Measurements from ENCODE around the gene COG2. TPM values are rescaled to one million over a fixed set of nuclear protein-coding genes. Genes with fewer than 3 reads are reported as not detected.

Gene COG2
- total RNA-seq, 1 donor from 2014 or later, result 40.2 TPM

- Histone ChIP-seq H3K4me3 (ENCODE audit: low read length in 3 of 3) (peak overlapping the region in 1 of 3 donors; percentile 17), H3K9ac (ENCODE audit: low read depth in 1 of 3, low read length in 3 of 3) (peak overlapping the region in 1 of 3 donors; percentile 25), H3K36me3 (ENCODE audit: control insufficient read depth in 3 of 3, insufficient read depth in 3 of 3, low read length in 3 of 3) (peaks cover 14 to 33% (median 16%) of the 10 kb centered on the region in 3 donors), H3K27ac (ENCODE audit: low read depth, low read length) (no peak overlapping the region), H3K4me1 (ENCODE audit: control insufficient read depth in 3 of 3, insufficient read depth in 3 of 3, low read length in 3 of 3) (peaks cover 19 to 56% (median 29%) of the 10 kb centered on the region in 3 donors), H3K9me3 (ENCODE audit: control insufficient read depth in 3 of 3, low read length in 3 of 3) (no peaks in the 10 kb centered on the region), H3K27me3 (ENCODE audit: control insufficient read depth in 3 of 3, insufficient read depth in 3 of 3, low read length in 3 of 3) (no peaks in the 10 kb centered on the region)
Measured at GRCh38 chr1:230708631-230709580, 66.6 kb downstream of the COG2 start.

- Histone ChIP-seq H3K27ac (ENCODE audit: low read depth, low read length) (no peak overlapping the region), H3K4me1 (ENCODE audit: control insufficient read depth in 3 of 3, insufficient read depth in 3 of 3, low read length in 3 of 3) (peaks cover 27 to 66% (median 38%) of the 10 kb centered on the region in 3 donors), H3K9ac (ENCODE audit: low read depth in 1 of 3, low read length in 3 of 3) (no peak overlapping the region)
Measured at GRCh38 chr1:230709619-230710542, 67.6 kb downstream of the COG2 start.

GRCh38 chr1:230710543-230710904 lies 68.2 kb downstream of the COG2 start:
- no peak overlapping the region for H3K27ac ChIP-seq (ENCODE audit: low read depth, low read length)

More at GRCh38 chr1:230709619-230710542, 67.6 kb downstream of the COG2 start:
- no peak overlapping the region for H3K4me3 ChIP-seq (ENCODE audit: low read length in 3 of 3)
- H3K9me3 ChIP-seq (ENCODE audit: control insufficient read depth in 3 of 3, low read length in 3 of 3), result no peaks in the 10 kb centered on the region
- peaks cover 10 to 24% (median 12%) of the 10 kb centered on the region in 3 donors for H3K36me3 ChIP-seq (ENCODE audit: control insufficient read depth in 3 of 3, insufficient read depth in 3 of 3, low read length in 3 of 3)
- no peaks in the 10 kb centered on the region for H3K27me3 ChIP-seq (ENCODE audit: control insufficient read depth in 3 of 3, insufficient read depth in 3 of 3, low read length in 3 of 3)

GRCh38 chr1:230711245-230711644 lies 69.0 kb downstream of the COG2 start:
- Histone ChIP-seq H3K4me1 (ENCODE audit: control insufficient read depth in 3 of 3, insufficient read depth in 3 of 3, low read length in 3 of 3) (peaks cover 27 to 67% (median 38%) of the 10 kb centered on the region in 3 donors), H3K36me3 (ENCODE audit: control insufficient read depth in 3 of 3, insufficient read depth in 3 of 3, low read length in 3 of 3) (peaks cover 7 to 14% (median 9%) of the 10 kb centered on the region in 3 donors), H3K4me3 (ENCODE audit: low read length in 3 of 3) (no peak overlapping the region), H3K27me3 (ENCODE audit: control insufficient read depth in 3 of 3, insufficient read depth in 3 of 3, low read length in 3 of 3) (no peaks in the 10 kb centered on the region), H3K27ac (ENCODE audit: low read depth, low read length) (no peak overlapping the region), H3K9me3 (ENCODE audit: control insufficient read depth in 3 of 3, low read length in 3 of 3) (no peaks in the 10 kb centered on the region), H3K9ac (ENCODE audit: low read depth in 1 of 3, low read length in 3 of 3) (no peak overlapping the region)

More at GRCh38 chr1:230710543-230710904, 68.2 kb downstream of the COG2 start:
- H3K9me3 ChIP-seq (ENCODE audit: control insufficient read depth in 3 of 3, low read length in 3 of 3), result no peaks in the 10 kb centered on the region
- H3K4me1 ChIP-seq (ENCODE audit: control insufficient read depth in 3 of 3, insufficient read depth in 3 of 3, low read length in 3 of 3), result peaks cover 27 to 67% (median 38%) of the 10 kb centered on the region in 3 donors
- peaks cover 7 to 19% (median 9%) of the 10 kb centered on the region in 3 donors for H3K36me3 ChIP-seq (ENCODE audit: control insufficient read depth in 3 of 3, insufficient read depth in 3 of 3, low read length in 3 of 3)
- no peak overlapping the region for H3K9ac ChIP-seq (ENCODE audit: low read depth in 1 of 3, low read length in 3 of 3)
- no peaks in the 10 kb centered on the region for H3K27me3 ChIP-seq (ENCODE audit: control insufficient read depth in 3 of 3, insufficient read depth in 3 of 3, low read length in 3 of 3)
- H3K4me3 ChIP-seq (ENCODE audit: low read length in 3 of 3), result no peak overlapping the region

- peak overlapping the region in 1 of 3 donors; percentile 86 for H3K4me3 ChIP-seq (ENCODE audit: low read length in 3 of 3)
- H3K36me3 ChIP-seq (ENCODE audit: control insufficient read depth in 3 of 3, insufficient read depth in 3 of 3, low read length in 3 of 3), result peaks cover 3 to 9% (median 7%) of the 10 kb centered on the region in 3 donors
- H3K9ac ChIP-seq (ENCODE audit: low read depth in 1 of 3, low read length in 3 of 3), result peak overlapping the region in 1 of 3 donors; percentile 44
- H3K27ac ChIP-seq (ENCODE audit: low read depth, low read length), result no peak overlapping the region
- no peaks in the 10 kb centered on the region for H3K9me3 ChIP-seq (ENCODE audit: control insufficient read depth in 3 of 3, low read length in 3 of 3)
- H3K27me3 ChIP-seq (ENCODE audit: control insufficient read depth in 3 of 3, insufficient read depth in 3 of 3, low read length in 3 of 3), result no peaks in the 10 kb centered on the region
- H3K4me1 ChIP-seq (ENCODE audit: control insufficient read depth in 3 of 3, insufficient read depth in 3 of 3, low read length in 3 of 3), result peaks cover 27 to 64% (median 38%) of the 10 kb centered on the region in 3 donors
Measured at GRCh38 chr1:230712470-230712942, 70.2 kb downstream of the COG2 start.

GRCh38 chr1:230713138-230713537 lies 70.9 kb downstream of the COG2 start:
- Histone ChIP-seq H3K9ac (ENCODE audit: low read depth in 1 of 3, low read length in 3 of 3) (peak overlapping the region; percentile 79 to 89 (median 88)), H3K4me3 (ENCODE audit: low read length in 3 of 3) (peak overlapping the region; percentile 68 to 86 (median 79))

GRCh38 chr1:230713547-230713914 lies 71.2 kb downstream of the COG2 start:
- H3K36me3 ChIP-seq (ENCODE audit: control insufficient read depth in 3 of 3, insufficient read depth in 3 of 3, low read length in 3 of 3), result peaks cover 3 to 9% (median 7%) of the 10 kb centered on the region in 3 donors
- peak overlapping the region; percentile 94 for H3K27ac ChIP-seq (ENCODE audit: low read depth, low read length)
- H3K27me3 ChIP-seq (ENCODE audit: control insufficient read depth in 3 of 3, insufficient read depth in 3 of 3, low read length in 3 of 3), result no peaks in the 10 kb centered on the region
- H3K9ac ChIP-seq (ENCODE audit: low read depth in 1 of 3, low read length in 3 of 3), result peak overlapping the region; percentile 79 to 89 (median 88)
- H3K4me3 ChIP-seq (ENCODE audit: low read length in 3 of 3), result peak overlapping the region; percentile 68 to 86 (median 79)
- no peaks in the 10 kb centered on the region for H3K9me3 ChIP-seq (ENCODE audit: control insufficient read depth in 3 of 3, low read length in 3 of 3)
- H3K4me1 ChIP-seq (ENCODE audit: control insufficient read depth in 3 of 3, insufficient read depth in 3 of 3, low read length in 3 of 3), result peaks cover 27 to 54% (median 33%) of the 10 kb centered on the region in 3 donors

More at GRCh38 chr1:230713138-230713537, 70.9 kb downstream of the COG2 start:
- Histone ChIP-seq H3K36me3 (ENCODE audit: control insufficient read depth in 3 of 3, insufficient read depth in 3 of 3, low read length in 3 of 3) (peaks cover 3 to 9% (median 7%) of the 10 kb centered on the region in 3 donors), H3K4me1 (ENCODE audit: control insufficient read depth in 3 of 3, insufficient read depth in 3 of 3, low read length in 3 of 3) (peaks cover 27 to 58% (median 37%) of the 10 kb centered on the region in 3 donors), H3K27ac (ENCODE audit: low read depth, low read length) (peak overlapping the region; percentile 94), H3K9me3 (ENCODE audit: control insufficient read depth in 3 of 3, low read length in 3 of 3) (no peaks in the 10 kb centered on the region), H3K27me3 (ENCODE audit: control insufficient read depth in 3 of 3, insufficient read depth in 3 of 3, low read length in 3 of 3) (no peaks in the 10 kb centered on the region)

GRCh38 chr1:230713915-230714764 lies 71.9 kb downstream of the COG2 start, which contains the start of gene AGT:
TSS of gene AGT (minus strand) at chr1:230714122. CDS start at chr1:230710823, 3,299 bp downstream.
- Histone ChIP-seq H3K4me3 (ENCODE audit: low read length in 3 of 3) (peak within 1 kb of the TSS; percentile 68 to 86 (median 79)), H3K36me3 (ENCODE audit: control insufficient read depth in 3 of 3, insufficient read depth in 3 of 3, low read length in 3 of 3) (peaks cover 3 to 8% (median 7%) of the 10 kb centered on the region in 3 donors), H3K4me1 (ENCODE audit: control insufficient read depth in 3 of 3, insufficient read depth in 3 of 3, low read length in 3 of 3) (peaks cover 22 to 48% (median 27%) of the 10 kb centered on the region in 3 donors), H3K9ac (ENCODE audit: low read depth in 1 of 3, low read length in 3 of 3) (peak within 1 kb of the TSS; percentile 79 to 89 (median 88)), H3K9me3 (ENCODE audit: control insufficient read depth in 3 of 3, low read length in 3 of 3) (no peaks in the 10 kb centered on the region), H3K27me3 (ENCODE audit: control insufficient read depth in 3 of 3, insufficient read depth in 3 of 3, low read length in 3 of 3) (no peaks in the 10 kb centered on the region), H3K27ac (ENCODE audit: low read depth, low read length) (peak within 1 kb of the TSS; percentile 94)

Measured in skeletal muscle tissue (tissue), 4 donors.